ENCODE data around the gene PRKCA. TPM values are rescaled to one million over a fixed set of nuclear protein-coding genes. Genes with fewer than 3 reads are reported as not detected.

PRKCA gene
- total RNA-seq, 4 donors from 2014 or later: 9.8 to 25.6 (median 12.2) TPM

DNA sequence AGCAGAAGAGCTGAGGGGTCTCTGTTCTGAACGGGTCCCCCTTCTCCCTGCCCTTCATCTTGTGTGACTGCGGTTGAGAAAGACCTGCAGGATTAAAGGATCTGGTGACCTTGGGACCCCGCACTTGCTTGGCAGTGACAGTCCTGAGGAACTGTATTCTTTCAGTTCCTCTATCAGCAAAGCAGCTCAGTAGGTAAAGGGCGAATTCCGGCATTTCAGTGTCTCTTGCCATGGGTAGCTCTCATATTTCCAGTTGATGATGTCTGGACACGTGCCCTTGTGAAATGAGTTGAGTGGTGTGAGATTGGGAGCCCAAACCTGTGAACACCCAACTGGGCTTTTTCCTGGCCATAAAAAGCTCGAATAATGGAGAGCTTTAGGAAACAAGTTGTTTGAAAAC, 135.7 kb downstream of the PRKCA start:
- Histone ChIP-seq H3K27me3 (no peaks in the 10 kb centered on the region), H3K9me3 (no peaks in the 10 kb centered on the region), H3K4me1 (peaks cover 8% of the 10 kb centered on the region), H3K27ac (no peak overlapping the region), H3K36me3 (no peaks in the 10 kb centered on the region), H3K4me3 (no peak overlapping the region)
- TF ChIP-seq, protein P1, sequence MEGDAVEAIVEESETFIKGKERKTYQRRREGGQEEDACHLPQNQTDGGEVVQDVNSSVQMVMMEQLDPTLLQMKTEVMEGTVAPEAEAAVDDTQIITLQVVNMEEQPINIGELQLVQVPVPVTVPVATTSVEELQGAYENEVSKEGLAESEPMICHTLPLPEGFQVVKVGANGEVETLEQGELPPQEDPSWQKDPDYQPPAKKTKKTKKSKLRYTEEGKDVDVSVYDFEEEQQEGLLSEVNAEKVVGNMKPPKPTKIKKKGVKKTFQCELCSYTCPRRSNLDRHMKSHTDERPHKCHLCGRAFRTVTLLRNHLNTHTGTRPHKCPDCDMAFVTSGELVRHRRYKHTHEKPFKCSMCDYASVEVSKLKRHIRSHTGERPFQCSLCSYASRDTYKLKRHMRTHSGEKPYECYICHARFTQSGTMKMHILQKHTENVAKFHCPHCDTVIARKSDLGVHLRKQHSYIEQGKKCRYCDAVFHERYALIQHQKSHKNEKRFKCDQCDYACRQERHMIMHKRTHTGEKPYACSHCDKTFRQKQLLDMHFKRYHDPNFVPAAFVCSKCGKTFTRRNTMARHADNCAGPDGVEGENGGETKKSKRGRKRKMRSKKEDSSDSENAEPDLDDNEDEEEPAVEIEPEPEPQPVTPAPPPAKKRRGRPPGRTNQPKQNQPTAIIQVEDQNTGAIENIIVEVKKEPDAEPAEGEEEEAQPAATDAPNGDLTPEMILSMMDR (IDR thresholded peaks at IDR 0.05): no peak
- TF ChIP-seq POLR2A (IDR thresholded peaks at IDR 0.05): no peak
- no peak for TF ChIP-seq EP300 (IDR thresholded peaks at IDR 0.05)
- TF ChIP-seq POLR2AphosphoS5 (IDR thresholded peaks at IDR 0.05): no peak
- WGBS: 86% methylated on average over 7 of the region's 7 CpGs
- DNase-seq (ENCODE audit: low spot score in 2 of 2): no peak

DNA sequence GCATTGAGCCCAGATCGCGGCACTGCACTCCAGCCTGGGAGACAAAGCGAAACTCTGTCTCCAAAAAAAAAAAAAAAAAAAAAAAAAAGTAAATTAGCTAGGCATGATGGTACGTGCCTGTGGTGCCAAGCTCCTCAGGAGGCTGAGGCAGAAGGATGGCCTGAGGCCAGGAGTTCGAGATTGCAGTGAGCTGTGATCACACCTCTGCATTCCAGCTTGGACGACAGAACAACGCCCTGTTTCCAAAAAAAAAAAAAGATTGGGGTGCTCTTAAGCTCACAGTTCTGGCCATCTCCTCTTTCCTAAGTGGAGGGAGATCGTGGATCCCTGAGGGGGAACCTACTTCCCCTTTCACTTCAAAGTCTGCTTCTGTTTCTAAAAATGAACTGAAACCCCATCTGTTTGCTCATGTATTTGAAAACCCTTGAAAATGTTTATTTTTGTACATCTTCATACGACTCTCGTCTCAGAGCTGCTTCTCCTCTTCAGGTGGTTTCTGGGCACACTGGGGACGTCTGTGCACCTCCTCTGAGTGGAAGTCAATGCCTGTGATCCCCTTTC, 138.8 kb downstream of the PRKCA start:
- no peaks in the 10 kb centered on the region for H3K36me3 ChIP-seq
- no peaks in the 10 kb centered on the region for H3K9me3 ChIP-seq
- peak overlapping the region; percentile 0 for H3K4me3 ChIP-seq
- TF ChIP-seq EP300 (IDR thresholded peaks at IDR 0.05): no peak
- peaks cover 7% of the 10 kb centered on the region for H3K4me1 ChIP-seq
- WGBS: 51% methylated on average over 11 of the region's 11 CpGs
- DNase-seq (ENCODE audit: low spot score in 2 of 2): no peak
- no peak overlapping the region for H3K27ac ChIP-seq
- no peaks in the 10 kb centered on the region for H3K27me3 ChIP-seq

DNA sequence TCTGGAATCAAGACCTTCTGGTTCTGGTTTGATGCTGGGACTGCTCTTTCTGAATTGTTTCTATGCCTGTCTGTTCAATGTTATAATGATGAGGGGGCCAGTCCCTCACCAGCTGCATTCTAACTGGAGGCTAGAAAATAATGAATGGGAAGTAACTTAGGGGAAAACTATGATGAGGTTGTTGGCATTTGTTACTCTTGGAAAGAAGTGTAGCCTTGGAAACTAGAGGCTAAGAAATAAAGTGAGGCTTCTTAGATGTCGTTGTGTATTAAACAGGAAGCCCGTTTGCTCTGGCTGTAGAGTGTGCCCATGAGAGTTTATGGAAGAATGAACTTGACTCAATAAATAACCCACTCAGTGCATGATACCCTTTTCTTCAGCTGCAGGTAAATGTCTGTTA, 140.8 kb downstream of the PRKCA start:
- Histone ChIP-seq H3K27me3 (no peaks in the 10 kb centered on the region), H3K27ac (no peak overlapping the region), H3K4me3 (no peak overlapping the region), H3K36me3 (no peaks in the 10 kb centered on the region), H3K4me1 (peaks cover 7% of the 10 kb centered on the region), H3K9me3 (no peaks in the 10 kb centered on the region)
- no peak for DNase-seq (ENCODE audit: low spot score in 2 of 2)
- TF ChIP-seq, protein P1 (IDR thresholded peaks at IDR 0.05): no peak
- TF ChIP-seq POLR2AphosphoS5 (IDR thresholded peaks at IDR 0.05) (no peak), POLR2A (IDR thresholded peaks at IDR 0.05) (no peak), EP300 (IDR thresholded peaks at IDR 0.05) (no peak)
- WGBS: 81% methylated on average over 2 of the region's 2 CpGs

DNA sequence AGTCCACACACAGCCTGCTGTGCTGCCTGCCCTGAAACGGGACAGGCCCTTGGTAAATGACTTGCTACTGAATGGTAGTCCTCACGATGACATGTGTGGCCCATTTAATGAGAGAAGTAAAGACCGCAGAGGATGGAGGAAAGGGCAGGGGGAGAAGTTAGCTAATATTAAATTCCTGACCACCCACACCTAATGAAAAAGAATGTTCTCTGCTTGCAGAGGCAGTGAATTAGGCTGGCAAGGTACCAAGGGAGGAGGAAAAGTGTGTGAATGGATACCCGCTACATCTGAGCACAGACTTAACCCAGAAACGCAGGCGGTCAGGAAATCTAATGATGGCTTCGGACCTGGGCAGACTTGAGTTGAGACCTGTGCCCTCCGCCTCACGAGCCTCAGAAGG, 141.2 kb downstream of the PRKCA start:
- WGBS: 70% methylated on average over 9 of the region's 9 CpGs
- H3K27me3 ChIP-seq: no peaks in the 10 kb centered on the region
- H3K9me3 ChIP-seq: no peaks in the 10 kb centered on the region
- H3K4me3 ChIP-seq: no peak overlapping the region
- DNase-seq (ENCODE audit: low spot score in 2 of 2): no peak
- H3K27ac ChIP-seq: no peak overlapping the region
- H3K4me1 ChIP-seq: peaks cover 9% of the 10 kb centered on the region
- TF ChIP-seq, protein P1 (IDR thresholded peaks at IDR 0.05): no peak
- no peak for TF ChIP-seq POLR2AphosphoS5 (IDR thresholded peaks at IDR 0.05)
- TF ChIP-seq EP300 (IDR thresholded peaks at IDR 0.05): no peak
- no peak for TF ChIP-seq POLR2A (IDR thresholded peaks at IDR 0.05)
- H3K36me3 ChIP-seq: no peaks in the 10 kb centered on the region

- H3K27ac ChIP-seq: no peak overlapping the region
- peaks cover 9% of the 10 kb centered on the region for H3K4me1 ChIP-seq
- H3K9me3 ChIP-seq: no peaks in the 10 kb centered on the region
- H3K36me3 ChIP-seq: no peaks in the 10 kb centered on the region
- no peak overlapping the region for H3K4me3 ChIP-seq
- 86% methylated on average over 4 of the region's 4 CpGs for WGBS
- DNase-seq (ENCODE audit: low spot score in 2 of 2): no peak
- no peaks in the 10 kb centered on the region for H3K27me3 ChIP-seq
- TF ChIP-seq POLR2A (IDR thresholded peaks at IDR 0.05) (no peak), EP300 (IDR thresholded peaks at IDR 0.05) (no peak), POLR2AphosphoS5 (IDR thresholded peaks at IDR 0.05) (no peak)
- TF ChIP-seq, protein P1 (IDR thresholded peaks at IDR 0.05): no peak
These were observed 141.6 kb downstream of the PRKCA start for GRCh38 chr17:66444031-66444430.

- Histone ChIP-seq H3K4me1 (peaks cover 9% of the 10 kb centered on the region), H3K36me3 (no peaks in the 10 kb centered on the region), H3K27me3 (no peaks in the 10 kb centered on the region), H3K9me3 (no peaks in the 10 kb centered on the region), H3K4me3 (no peak overlapping the region), H3K27ac (no peak overlapping the region)
- DNase-seq (ENCODE audit: low spot score in 2 of 2): no peak
- WGBS: 71% methylated on average over 3 of the region's 3 CpGs
- no peak for TF ChIP-seq POLR2A (IDR thresholded peaks at IDR 0.05)
- TF ChIP-seq, protein P1 (IDR thresholded peaks at IDR 0.05): no peak
- no peak for TF ChIP-seq POLR2AphosphoS5 (IDR thresholded peaks at IDR 0.05)
- TF ChIP-seq EP300 (IDR thresholded peaks at IDR 0.05): no peak
These were observed 142.8 kb downstream of the PRKCA start for GRCh38 chr17:66445229-66445628.

Measured in suprapubic skin (tissue), 4 donors.